Mucosa of rectum (tissue), 2 donors: Measurements from ENCODE around the gene PTP4A2.

Experiments
- H3K27ac ChIP-seq, 2 donors: one replicate each; pipeline ENCODE4 v1.7.0; 2013; ENCODE audit warnings: inconsistent platforms in 2 of 2, low read depth in 2 of 2, low read length in 2 of 2
- H3K27me3 ChIP-seq, 2 donors: one replicate each; pipeline ENCODE4 v1.7.0; 2013; ENCODE audit warnings: low read length in 2 of 2; ENCODE audit not compliant: control insufficient read depth in 2 of 2, insufficient read depth in 2 of 2
- H3K36me3 ChIP-seq, 2 donors: one replicate each; pipeline ENCODE4 v1.7.0; 2013; ENCODE audit warnings: low read length in 2 of 2; ENCODE audit not compliant: control insufficient read depth in 2 of 2, insufficient read depth in 2 of 2
- H3K4me1 ChIP-seq, 2 donors: one replicate each; pipeline ENCODE4 v1.7.0; 2013; ENCODE audit warnings: low read length in 2 of 2, mild to moderate bottlenecking in 1 of 2; ENCODE audit not compliant: control insufficient read depth in 2 of 2, insufficient read depth in 2 of 2
- H3K4me3 ChIP-seq, 2 donors: one replicate each; pipeline ENCODE4 v1.7.0; 2013; ENCODE audit warnings: low read length in 2 of 2
- H3K9ac ChIP-seq, 2 donors: one replicate each; pipeline ENCODE4 v1.7.0; 2013; ENCODE audit warnings: low read length in 2 of 2, low read depth in 1 of 2, mild to moderate bottlenecking in 1 of 2
- H3K9me3 ChIP-seq, 2 donors: one replicate each; pipeline ENCODE4 v1.7.0; 2013; ENCODE audit warnings: low read length in 2 of 2; ENCODE audit not compliant: control insufficient read depth in 2 of 2
- donor health status: healthy.
- donor health status: Normal muscosa, but diverticular disease.

The PTP4A2 gene

GRCh38 chr1:31923901-31924535, 14.2 kb downstream of the PTP4A2 start:
- Histone ChIP-seq H3K9me3 (no peaks in the 10 kb centered on the region), H3K4me1 (peaks cover 31 to 44% of the 10 kb centered on the region in 2 donors), H3K4me3 (no peak overlapping the region), H3K27me3 (no peaks in the 10 kb centered on the region), H3K9ac (peak overlapping the region in 1 of 2 donors; percentile 10), H3K36me3 (no peaks in the 10 kb centered on the region), H3K27ac (no peak overlapping the region)

GRCh38 chr1:31920956-31921355, 17.2 kb downstream of the PTP4A2 start:
- H3K4me1 ChIP-seq, result peaks cover 21 to 27% of the 10 kb centered on the region in 2 donors
- H3K36me3 ChIP-seq, result peaks cover 8 to 12% of the 10 kb centered on the region in 2 donors
- no peaks in the 10 kb centered on the region for H3K27me3 ChIP-seq
- peak overlapping the region; percentile 11 to 42 for H3K27ac ChIP-seq
- H3K9me3 ChIP-seq, result no peaks in the 10 kb centered on the region
- no peak overlapping the region for H3K4me3 ChIP-seq
- no peak overlapping the region for H3K9ac ChIP-seq

- Histone ChIP-seq H3K4me3 (no peak overlapping the region), H3K36me3 (peaks cover 18 to 19% of the 10 kb centered on the region in 2 donors), H3K27me3 (no peaks in the 10 kb centered on the region), H3K9ac (no peak overlapping the region), H3K27ac (no peak overlapping the region), H3K9me3 (no peaks in the 10 kb centered on the region), H3K4me1 (peaks cover 18 to 19% of the 10 kb centered on the region in 2 donors)
These were observed 18.6 kb downstream of the PTP4A2 start for GRCh38 chr1:31919591-31919990.

- H3K9me3 ChIP-seq, result no peaks in the 10 kb centered on the region
- no peaks in the 10 kb centered on the region for H3K4me1 ChIP-seq
- peaks cover 34 to 35% of the 10 kb centered on the region in 2 donors for H3K36me3 ChIP-seq
These were observed 22.7 kb downstream of the PTP4A2 start for GRCh38 chr1:31915438-31915837.

GRCh38 chr1:31913968-31914367, 24.2 kb downstream of the PTP4A2 start:
- Histone ChIP-seq H3K4me3 (no peak overlapping the region), H3K4me1 (no peaks in the 10 kb centered on the region), H3K9me3 (no peaks in the 10 kb centered on the region), H3K36me3 (peaks cover 38 to 43% of the 10 kb centered on the region in 2 donors), H3K9ac (no peak overlapping the region), H3K27ac (no peak overlapping the region), H3K27me3 (no peaks in the 10 kb centered on the region)

More at GRCh38 chr1:31915438-31915837, 22.7 kb downstream of the PTP4A2 start:
- H3K9ac ChIP-seq, result no peak overlapping the region
- H3K27me3 ChIP-seq, result no peaks in the 10 kb centered on the region
- no peak overlapping the region for H3K27ac ChIP-seq
- H3K4me3 ChIP-seq, result no peak overlapping the region

GRCh38 chr1:31912839-31913239, 25.3 kb downstream of the PTP4A2 start:
- Histone ChIP-seq H3K4me3 (no peak overlapping the region), H3K27me3 (no peaks in the 10 kb centered on the region), H3K9me3 (no peaks in the 10 kb centered on the region), H3K4me1 (no peaks in the 10 kb centered on the region), H3K27ac (no peak overlapping the region), H3K9ac (no peak overlapping the region), H3K36me3 (peaks cover 39 to 40% of the 10 kb centered on the region in 2 donors)

- peaks cover 44 to 47% of the 10 kb centered on the region in 2 donors for H3K36me3 ChIP-seq
- no peaks in the 10 kb centered on the region for H3K27me3 ChIP-seq
- no peaks in the 10 kb centered on the region for H3K4me1 ChIP-seq
- H3K4me3 ChIP-seq, result no peak overlapping the region
- no peaks in the 10 kb centered on the region for H3K9me3 ChIP-seq
- no peak overlapping the region for H3K27ac ChIP-seq
- no peak overlapping the region for H3K9ac ChIP-seq
These were observed 26.0 kb downstream of the PTP4A2 start for GRCh38 chr1:31911994-31912780.

GRCh38 chr1:31910933-31911332, 27.2 kb downstream of the PTP4A2 start:
- no peak overlapping the region for H3K27ac ChIP-seq
- peaks cover 44 to 46% of the 10 kb centered on the region in 2 donors for H3K36me3 ChIP-seq
- no peaks in the 10 kb centered on the region for H3K9me3 ChIP-seq
- H3K4me1 ChIP-seq, result no peaks in the 10 kb centered on the region
- H3K9ac ChIP-seq, result no peak overlapping the region
- no peak overlapping the region for H3K4me3 ChIP-seq
- no peaks in the 10 kb centered on the region for H3K27me3 ChIP-seq

- no peak overlapping the region for H3K9ac ChIP-seq
- H3K4me1 ChIP-seq, result no peaks in the 10 kb centered on the region
- no peak overlapping the region for H3K4me3 ChIP-seq
- H3K27ac ChIP-seq, result no peak overlapping the region
- H3K27me3 ChIP-seq, result no peaks in the 10 kb centered on the region
- H3K36me3 ChIP-seq, result peaks cover 38 to 41% of the 10 kb centered on the region in 2 donors
- H3K9me3 ChIP-seq, result no peaks in the 10 kb centered on the region
These were observed 28.5 kb downstream of the PTP4A2 start for GRCh38 chr1:31909691-31910090.

GRCh38 chr1:31906557-31906956, 31.6 kb downstream of the PTP4A2 start:
- peaks cover 27 to 31% of the 10 kb centered on the region in 2 donors for H3K36me3 ChIP-seq
- H3K9ac ChIP-seq, result no peak overlapping the region
- no peak overlapping the region for H3K27ac ChIP-seq
- no peaks in the 10 kb centered on the region for H3K9me3 ChIP-seq
- no peak overlapping the region for H3K4me3 ChIP-seq
- no peaks in the 10 kb centered on the region for H3K27me3 ChIP-seq
- no peaks in the 10 kb centered on the region for H3K4me1 ChIP-seq
